Loucy (cell line): ENCODE results near the gene NDUFC1.
A peak's percentile ranks its signal among the peaks of the same experiment; 100 is the strongest.

Experiments
- H2AFZ ChIP-seq: fragments of 200-600 bp; sonication (generic); 2 replicates; pipeline ENCODE4 v1.6.0; 2016; ENCODE audit warnings: antibody characterized with exemption, mild to moderate bottlenecking, low read length, moderate library complexity
- H3F3A ChIP-seq: fragments of 200-600 bp; 2 replicates; pipeline ENCODE4 v1.6.0; 2016; ENCODE audit warnings: antibody characterized with exemption, low read depth, mild to moderate bottlenecking
- H3K27me3 ChIP-seq: fragments of 200-600 bp; sonication (generic); 2 replicates; pipeline ENCODE4 v1.6.1; 2014; ENCODE audit warnings: low read length, mild to moderate bottlenecking; ENCODE audit not compliant: insufficient read depth, poor library complexity, severe bottlenecking
- H3K36me3 ChIP-seq: fragments of 200-600 bp; sonication (generic); 2 replicates; pipeline ENCODE4 v1.6.1; 2016; ENCODE audit warnings: low read length; ENCODE audit not compliant: insufficient read depth
- H3K4me1 ChIP-seq: fragments of 200-600 bp; sonication (generic); 2 replicates; pipeline ENCODE4 v1.5.1; 2014; ENCODE audit warnings: low read length, mild to moderate bottlenecking; ENCODE audit not compliant: insufficient read depth, poor library complexity, severe bottlenecking
- H3K4me2 ChIP-seq: fragments of 200-600 bp; sonication (generic); 2 replicates; pipeline ENCODE4 v1.6.0; 2014; ENCODE audit warnings: antibody characterized with exemption, low read length, low read depth, mild to moderate bottlenecking; ENCODE audit not compliant: poor library complexity, severe bottlenecking
- H3K4me3 ChIP-seq: fragments of 200-600 bp; sonication (generic); 2 replicates; pipeline ENCODE4 v1.5.1; 2014; ENCODE audit warnings: low read length, mild to moderate bottlenecking, mixed read lengths; ENCODE audit not compliant: poor library complexity, severe bottlenecking
- H3K79me2 ChIP-seq: fragments of 200-600 bp; sonication (generic); 2 replicates; pipeline ENCODE4 v1.6.1; 2014; ENCODE audit warnings: low read length; ENCODE audit not compliant: insufficient read depth
- H3K9ac ChIP-seq: fragments of 200-600 bp; sonication (generic); 2 replicates; pipeline ENCODE4 v1.6.0; 2014; ENCODE audit warnings: mild to moderate bottlenecking, low read depth, low read length, moderate library complexity; ENCODE audit not compliant: poor library complexity, severe bottlenecking
- H3K9me2 ChIP-seq: fragments of 200-600 bp; sonication (generic); replicated peaks from 2 replicates; pipeline ENCODE4 v1.6.1; 2016; ENCODE audit warnings: low read depth, low read length, mixed read lengths
- H3K9me3 ChIP-seq: fragments of 200-600 bp; sonication (generic); 2 replicates; pipeline ENCODE4 v1.6.1; 2014; ENCODE audit warnings: mild to moderate bottlenecking, antibody characterized with exemption, low read length, low read depth; ENCODE audit not compliant: insufficient read depth
- H4K20me1 ChIP-seq: fragments of 200-600 bp; sonication (generic); 2 replicates; pipeline ENCODE4 v1.6.0; 2014; ENCODE audit warnings: antibody characterized with exemption, low read length, mild to moderate bottlenecking; ENCODE audit not compliant: insufficient read depth, poor library complexity, severe bottlenecking
- EZH2phosphoT487 ChIP-seq: fragments of 200-600 bp; IDR thresholded peaks from 2 replicates; pipeline ENCODE4 v1.6.1; 2018; ENCODE audit warnings: antibody characterized with exemption, mild to moderate bottlenecking, moderate library complexity, borderline replicate concordance
- TF ChIP-seq, protein P1 (sequence below): fragments of 200-600 bp; sonication (generic); conservative IDR thresholded peaks from 2 replicates; pipeline ENCODE4 v1.5.1; 2014; ENCODE audit warnings: mild to moderate bottlenecking, antibody characterized with exemption, low read length

The NDUFC1 gene

DNA sequence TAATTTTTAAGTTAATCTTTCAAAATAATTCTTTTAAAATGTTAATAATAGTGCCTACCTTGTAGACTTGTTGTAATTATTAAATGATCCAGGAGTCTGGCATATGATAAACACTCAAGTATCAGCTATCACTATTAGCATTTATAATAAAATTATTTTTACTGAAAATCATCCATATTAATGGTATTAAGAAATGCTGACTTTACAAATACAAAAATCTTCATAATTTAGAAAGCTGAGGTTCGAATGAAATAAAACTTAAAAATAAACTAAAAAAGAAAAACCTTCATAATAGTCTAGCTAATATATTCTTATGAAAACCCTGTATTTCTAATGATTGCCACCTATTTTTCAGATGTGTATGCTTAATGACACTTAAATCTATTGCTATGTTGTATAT is 27.5 kb downstream of the NDUFC1 start:
- H2AFZ ChIP-seq = no peak overlapping the region
- no peak overlapping the region for H3K9ac ChIP-seq
- no peaks in the 10 kb centered on the region for H4K20me1 ChIP-seq
- H3F3A ChIP-seq = peaks cover 3% of the 10 kb centered on the region; the same call in 1 of the 2 replicates
- no peaks in the 10 kb centered on the region for H3K79me2 ChIP-seq
- no peaks in the 10 kb centered on the region for H3K36me3 ChIP-seq
- H3K9me2 ChIP-seq = no peaks in the 10 kb centered on the region
- no peaks in the 10 kb centered on the region for H3K4me1 ChIP-seq
- no peaks in the 10 kb centered on the region for H3K9me3 ChIP-seq
- H3K27me3 ChIP-seq = no peaks in the 10 kb centered on the region
- TF ChIP-seq EZH2phosphoT487 = no peak
- TF ChIP-seq, protein P1, sequence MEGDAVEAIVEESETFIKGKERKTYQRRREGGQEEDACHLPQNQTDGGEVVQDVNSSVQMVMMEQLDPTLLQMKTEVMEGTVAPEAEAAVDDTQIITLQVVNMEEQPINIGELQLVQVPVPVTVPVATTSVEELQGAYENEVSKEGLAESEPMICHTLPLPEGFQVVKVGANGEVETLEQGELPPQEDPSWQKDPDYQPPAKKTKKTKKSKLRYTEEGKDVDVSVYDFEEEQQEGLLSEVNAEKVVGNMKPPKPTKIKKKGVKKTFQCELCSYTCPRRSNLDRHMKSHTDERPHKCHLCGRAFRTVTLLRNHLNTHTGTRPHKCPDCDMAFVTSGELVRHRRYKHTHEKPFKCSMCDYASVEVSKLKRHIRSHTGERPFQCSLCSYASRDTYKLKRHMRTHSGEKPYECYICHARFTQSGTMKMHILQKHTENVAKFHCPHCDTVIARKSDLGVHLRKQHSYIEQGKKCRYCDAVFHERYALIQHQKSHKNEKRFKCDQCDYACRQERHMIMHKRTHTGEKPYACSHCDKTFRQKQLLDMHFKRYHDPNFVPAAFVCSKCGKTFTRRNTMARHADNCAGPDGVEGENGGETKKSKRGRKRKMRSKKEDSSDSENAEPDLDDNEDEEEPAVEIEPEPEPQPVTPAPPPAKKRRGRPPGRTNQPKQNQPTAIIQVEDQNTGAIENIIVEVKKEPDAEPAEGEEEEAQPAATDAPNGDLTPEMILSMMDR = no peak
- H3K4me2 ChIP-seq = no peak overlapping the region
- no peak overlapping the region for H3K4me3 ChIP-seq

DNA sequence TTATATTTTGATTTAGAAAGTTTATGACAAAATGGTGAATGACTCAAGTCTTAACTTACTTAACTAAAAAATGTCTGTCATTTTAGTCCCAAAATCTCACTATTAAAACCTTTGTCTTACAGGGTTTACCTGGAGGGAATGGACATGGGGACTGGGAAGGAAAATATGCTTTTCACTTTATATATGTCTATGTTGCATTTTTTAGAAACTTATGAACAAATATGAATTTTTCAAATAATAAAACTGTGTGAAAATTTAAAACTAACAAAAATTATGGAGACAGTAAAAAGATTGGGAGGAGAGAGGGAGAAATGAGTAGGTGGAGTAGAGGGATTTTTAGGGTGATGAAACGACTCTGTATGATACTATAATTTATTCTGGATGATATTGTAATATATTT is 28.4 kb downstream of the NDUFC1 start:
- no peaks in the 10 kb centered on the region for H3K36me3 ChIP-seq
- no peaks in the 10 kb centered on the region for H3K9me2 ChIP-seq

DNA sequence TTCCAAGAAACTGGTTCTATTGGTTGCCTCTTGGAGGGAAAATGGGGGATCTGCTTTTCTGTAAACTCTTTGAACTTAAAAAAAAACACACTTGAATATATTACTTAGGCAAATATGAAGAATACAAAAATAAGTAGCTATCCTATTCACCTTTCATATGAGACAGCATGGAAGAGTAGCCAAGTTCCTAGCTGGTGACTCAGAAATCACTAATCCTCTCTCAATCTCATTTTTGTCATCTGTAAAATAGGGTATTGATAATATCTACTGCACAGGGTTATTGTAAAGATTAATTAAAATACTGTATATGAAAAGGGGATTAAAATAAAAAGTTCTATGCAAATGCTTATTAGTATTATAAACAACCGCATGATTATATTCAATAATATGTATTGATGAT is 35.0 kb downstream of the NDUFC1 start:
- no peaks in the 10 kb centered on the region for H3K9me2 ChIP-seq
- H3K9ac ChIP-seq = peak overlapping the region; percentile 74
- H3K36me3 ChIP-seq = no peaks in the 10 kb centered on the region
- peaks cover 34% of the 10 kb centered on the region for H3K4me1 ChIP-seq
- no peak for TF ChIP-seq EZH2phosphoT487
- TF ChIP-seq, protein P1 = no peak
- H3K27me3 ChIP-seq = no peaks in the 10 kb centered on the region
- peak overlapping the region; percentile 76 for H3K4me3 ChIP-seq
- peak overlapping the region; percentile 89 for H2AFZ ChIP-seq
- peak overlapping the region; percentile 80 for H3K4me2 ChIP-seq
- no peaks in the 10 kb centered on the region for H3K79me2 ChIP-seq
- peaks cover 14% of the 10 kb centered on the region; the same call in 1 of the 2 replicates for H3F3A ChIP-seq
- H3K9me3 ChIP-seq = no peaks in the 10 kb centered on the region
- no peaks in the 10 kb centered on the region for H4K20me1 ChIP-seq

More for the DNA sequence above, 28.4 kb downstream of the NDUFC1 start:
- Histone ChIP-seq H3K79me2 (no peaks in the 10 kb centered on the region), H2AFZ (no peak overlapping the region), H3K9ac (no peak overlapping the region), H3K9me3 (no peaks in the 10 kb centered on the region), H3K4me3 (no peak overlapping the region), H3K4me2 (no peak overlapping the region), H3K27me3 (no peaks in the 10 kb centered on the region), H3F3A (peaks cover 3% of the 10 kb centered on the region; the same call in 1 of the 2 replicates), H4K20me1 (no peaks in the 10 kb centered on the region), H3K4me1 (no peaks in the 10 kb centered on the region)
- TF ChIP-seq, protein P1 = no peak
- no peak for TF ChIP-seq EZH2phosphoT487
